ENCODE data around the gene CIROP. TPM values are rescaled to one million over a fixed set of nuclear protein-coding genes. Genes with fewer than 3 reads are reported as not detected.

CIROP gene
- total and polyA plus RNA-seq, 9 of the 15 experiments (the other 6 are each of a cell fraction or from before 2014, with no cell fraction given), result not detected

DNA sequence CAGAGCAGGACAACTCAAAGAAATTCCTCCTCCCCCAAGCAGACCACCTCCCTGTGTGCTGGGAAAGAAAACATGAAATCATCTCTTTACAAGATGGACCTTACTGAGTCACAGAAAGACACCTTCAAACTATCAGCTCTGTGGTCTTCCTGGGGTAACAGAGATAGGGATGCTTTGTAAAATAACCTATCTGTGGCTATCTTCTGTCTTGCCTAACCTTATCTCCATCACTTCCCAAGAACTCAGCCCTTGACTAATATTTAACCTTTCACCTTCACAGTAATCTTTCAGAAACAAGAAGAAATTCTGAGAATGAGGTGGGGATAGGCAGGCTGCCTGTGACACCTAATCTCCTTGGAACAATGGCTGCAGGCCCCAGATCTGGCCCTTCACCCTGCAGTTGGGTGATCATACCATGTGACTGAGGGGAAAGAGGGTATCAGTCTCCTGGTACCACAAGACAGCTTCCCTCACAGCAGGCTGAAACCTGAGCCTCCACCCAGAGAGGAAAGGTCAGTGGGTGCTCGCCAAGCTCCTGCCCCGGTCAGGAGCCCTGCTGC, 41.6 kb upstream of the CIROP start (continued):
- TF ChIP-seq, protein P1, sequence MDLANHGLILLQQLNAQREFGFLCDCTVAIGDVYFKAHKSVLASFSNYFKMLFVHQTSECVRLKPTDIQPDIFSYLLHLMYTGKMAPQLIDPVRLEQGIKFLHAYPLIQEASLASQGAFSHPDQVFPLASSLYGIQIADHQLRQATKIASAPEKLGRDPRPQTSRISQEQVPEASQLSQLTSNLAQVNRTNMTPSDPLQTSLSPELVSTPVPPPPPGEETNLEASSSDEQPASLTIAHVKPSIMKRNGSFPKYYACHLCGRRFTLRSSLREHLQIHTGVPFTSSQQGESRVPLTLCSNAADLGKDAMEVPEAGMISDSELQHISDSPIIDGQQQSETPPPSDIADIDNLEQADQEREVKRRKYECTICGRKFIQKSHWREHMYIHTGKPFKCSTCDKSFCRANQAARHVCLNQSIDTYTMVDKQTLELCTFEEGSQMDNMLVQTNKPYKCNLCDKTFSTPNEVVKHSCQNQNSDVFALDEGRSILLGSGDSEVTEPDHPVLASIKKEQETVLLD (IDR thresholded peaks at IDR 0.05), result peak; percentile 84; the same call in 1 of the 2 replicates
- no peak for TF ChIP-seq KLF1 (tag; IDR thresholded peaks at IDR 0.05)
- TF ChIP-seq NFIC (IDR thresholded peaks at IDR 0.05), result peak; percentile 97
- TF ChIP-seq, protein P2, sequence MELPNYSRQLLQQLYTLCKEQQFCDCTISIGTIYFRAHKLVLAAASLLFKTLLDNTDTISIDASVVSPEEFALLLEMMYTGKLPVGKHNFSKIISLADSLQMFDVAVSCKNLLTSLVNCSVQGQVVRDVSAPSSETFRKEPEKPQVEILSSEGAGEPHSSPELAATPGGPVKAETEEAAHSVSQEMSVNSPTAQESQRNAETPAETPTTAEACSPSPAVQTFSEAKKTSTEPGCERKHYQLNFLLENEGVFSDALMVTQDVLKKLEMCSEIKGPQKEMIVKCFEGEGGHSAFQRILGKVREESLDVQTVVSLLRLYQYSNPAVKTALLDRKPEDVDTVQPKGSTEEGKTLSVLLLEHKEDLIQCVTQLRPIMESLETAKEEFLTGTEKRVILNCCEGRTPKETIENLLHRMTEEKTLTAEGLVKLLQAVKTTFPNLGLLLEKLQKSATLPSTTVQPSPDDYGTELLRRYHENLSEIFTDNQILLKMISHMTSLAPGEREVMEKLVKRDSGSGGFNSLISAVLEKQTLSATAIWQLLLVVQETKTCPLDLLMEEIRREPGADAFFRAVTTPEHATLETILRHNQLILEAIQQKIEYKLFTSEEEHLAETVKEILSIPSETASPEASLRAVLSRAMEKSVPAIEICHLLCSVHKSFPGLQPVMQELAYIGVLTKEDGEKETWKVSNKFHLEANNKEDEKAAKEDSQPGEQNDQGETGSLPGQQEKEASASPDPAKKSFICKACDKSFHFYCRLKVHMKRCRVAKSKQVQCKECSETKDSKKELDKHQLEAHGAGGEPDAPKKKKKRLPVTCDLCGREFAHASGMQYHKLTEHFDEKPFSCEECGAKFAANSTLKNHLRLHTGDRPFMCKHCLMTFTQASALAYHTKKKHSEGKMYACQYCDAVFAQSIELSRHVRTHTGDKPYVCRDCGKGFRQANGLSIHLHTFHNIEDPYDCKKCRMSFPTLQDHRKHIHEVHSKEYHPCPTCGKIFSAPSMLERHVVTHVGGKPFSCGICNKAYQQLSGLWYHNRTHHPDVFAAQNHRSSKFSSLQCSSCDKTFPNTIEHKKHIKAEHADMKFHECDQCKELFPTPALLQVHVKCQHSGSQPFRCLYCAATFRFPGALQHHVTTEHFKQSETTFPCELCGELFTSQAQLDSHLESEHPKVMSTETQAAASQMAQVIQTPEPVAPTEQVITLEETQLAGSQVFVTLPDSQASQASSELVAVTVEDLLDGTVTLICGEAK (IDR thresholded peaks at IDR 0.05), result no peak
- TF ChIP-seq, protein P2 (CRISPR knock-in tag; IDR thresholded peaks at IDR 0.05), result no peak
- TF ChIP-seq GATAD2A (IDR thresholded peaks at IDR 0.05), result no peak; the same call in 1 of the 2 replicates
- TF ChIP-seq MTA3 (IDR thresholded peaks at IDR 0.05; ENCODE audit: borderline replicate concordance), result 0 out of 2 replicates have a peak, but pooled peaks have one; percentile 52
- TF ChIP-seq ZNF644 (tag; IDR thresholded peaks at IDR 0.05; ENCODE audit: low read depth), result peak; percentile 89
- TF ChIP-seq PTBP1 (IDR thresholded peaks at IDR 0.05; ENCODE audit: low read depth, low read length), result no peak
- no peak for TF ChIP-seq TARDBP (IDR thresholded peaks at IDR 0.05)
- TF ChIP-seq RAD51 (IDR thresholded peaks at IDR 0.05; ENCODE audit: borderline replicate concordance, low read depth), result peak; percentile 75; the same call in 1 of the 2 replicates
- no peak for TF ChIP-seq HNRNPLL (IDR thresholded peaks at IDR 0.05; ENCODE audit: low read depth, low read length, poor library complexity, severe bottlenecking)
- TF ChIP-seq CCNT2 (IDR thresholded peaks at IDR 0.05; ENCODE audit: borderline replicate concordance, extremely low read depth, insufficient read length, low read depth, low read length), result peak; percentile 97
- peak; percentile 33 for TF ChIP-seq SMAD1 (IDR thresholded peaks at IDR 0.05; ENCODE audit: low read depth, low read length, partially characterized antibody)
- TF ChIP-seq ZNF184 (CRISPR knock-in tag; IDR thresholded peaks at IDR 0.05), result no peak
- no peak for TF ChIP-seq L3MBTL2 (IDR thresholded peaks at IDR 0.05)
- no peak for TF ChIP-seq SP2 (IDR thresholded peaks at IDR 0.05; ENCODE audit: extremely low read depth, low read depth, low read length, poor library complexity, severe bottlenecking)
- TF ChIP-seq FOXP1 (CRISPR knock-in tag; IDR thresholded peaks at IDR 0.05), result no peak

All from K562 (cell line).